B cell (primary cell): Measurements from ENCODE around the gene MAS1L.

Source experiments
- CTCF ChIP-seq: fragments of 200-600 bp; IDR thresholded peaks from one replicate; pipeline ENCODE4 v1.8.0; 2022; ENCODE audit warnings: antibody characterized with exemption, mild to moderate bottlenecking
- EZH2 ChIP-seq: IDR thresholded peaks from 2 replicates; pipeline ENCODE4 v1.6.1; 2012; ENCODE audit warnings: borderline replicate concordance, low read depth, mild to moderate bottlenecking, moderate library complexity, low read length; ENCODE audit not compliant: insufficient read depth, poor library complexity, severe bottlenecking

GRCh38 chr6:29456971-29457370, 30.8 kb downstream of the MAS1L start, which contains the start of the genes OR11A1 and OR2H1:
- no peak for TF ChIP-seq CTCF
- no peak for TF ChIP-seq EZH2
